ENCODE data around the gene RAP1GAP. TPM values are rescaled to one million over a fixed set of nuclear protein-coding genes. Genes with fewer than 3 reads are reported as not detected.

Gene RAP1GAP
- total RNA-seq, 1 experiment from 2014 or later, result 13.4 TPM

GRCh38 chr1:21633992-21634805 lies 35.0 kb downstream of the RAP1GAP start:
- Histone ChIP-seq H3K4me2 (ENCODE audit: low read length) (no peak overlapping the region), H3K4me3 (replicated peaks in 1 of 2; ENCODE audit: low read depth in 1 of 2, low read length in 2 of 2) (no peak overlapping the region), H3K36me3 (ENCODE audit: control insufficient read depth in 1 of 2, insufficient read depth in 2 of 2, low read length in 2 of 2) (no peaks in the 10 kb centered on the region), H3K9ac (ENCODE audit: low read length) (no peak overlapping the region), H3K9me2 (ENCODE audit: insufficient read depth) (no peaks in the 10 kb centered on the region), H3K27me3 (ENCODE audit: insufficient read depth, low read length) (no peaks in the 10 kb centered on the region), H2AFZ (ENCODE audit: low read depth, low read length, poor library complexity, severe bottlenecking) (no peak overlapping the region), H3K79me2 (ENCODE audit: insufficient read depth, low read length) (no peaks in the 10 kb centered on the region), H3K4me1 (ENCODE audit: control insufficient read depth in 1 of 2, insufficient read depth in 2 of 2, low read length in 2 of 2) (peaks cover 20 to 26% of the 10 kb centered on the region in 2 experiments), H4K20me1 (ENCODE audit: insufficient read depth) (no peaks in the 10 kb centered on the region), H3K27ac (ENCODE audit: low read depth, low read length) (no peak overlapping the region), H3K9me3 (ENCODE audit: control insufficient read depth in 1 of 2, insufficient read depth in 1 of 2, low read depth in 1 of 2, low read length in 2 of 2) (no peaks in the 10 kb centered on the region)
- RAD21 ChIA-PET (ENCODE audit: low non-redundant PET in 1 of 2, low total read pairs in 2 of 2, uncharacterized antibody in 2 of 2, unreplicated experiment in 2 of 2), result no interaction called here
- POLR2A ChIA-PET, result no interaction called here
- TF ChIP-seq JUND (IDR thresholded peaks at IDR 0.05) (no peak), EZH2phosphoT487 (IDR thresholded peaks at IDR 0.05; ENCODE audit: borderline replicate concordance) (no peak), YY1 (IDR thresholded peaks at IDR 0.05; ENCODE audit: extremely low read depth, insufficient replicate concordance, low read depth, low read length) (no peak), TCF7L2 (IDR thresholded peaks at IDR 0.05; ENCODE audit: borderline replicate concordance, extremely low read depth, insufficient read depth, insufficient read length) (no peak), FOSL1 (IDR thresholded peaks at IDR 0.05; ENCODE audit: low read depth) (no peak), RAD21 (IDR thresholded peaks at IDR 0.05; ENCODE audit: low read depth) (no peak), ZFX (IDR thresholded peaks at IDR 0.05) (no peak), SRF (IDR thresholded peaks at IDR 0.05; ENCODE audit: low read depth) (no peak), POLR2A (IDR thresholded peaks at IDR 0.05; ENCODE audit: borderline replicate concordance, extremely low read depth, insufficient read depth, insufficient read length) (no peak), ATF3 (IDR thresholded peaks at IDR 0.05) (no peak), CTCF (IDR thresholded peaks at IDR 0.05 in 2 of 3, conservative IDR thresholded peaks at IDR 0.05 in 1 of 3; ENCODE audit: borderline replicate concordance in 1 of 3, insufficient read depth in 1 of 3, low read depth in 2 of 3, low read length in 2 of 3) (no peak), EGR1 (IDR thresholded peaks at IDR 0.05; ENCODE audit: low read depth) (no peak), ZNF274 (IDR thresholded peaks at IDR 0.05; ENCODE audit: low read depth, low read length) (no peak), REST (IDR thresholded peaks at IDR 0.05; ENCODE audit: low read depth) (no peak), MAX (IDR thresholded peaks at IDR 0.05) (no peak), CEBPB (IDR thresholded peaks at IDR 0.05; ENCODE audit: low read depth) (no peak), SP1 (IDR thresholded peaks at IDR 0.05; ENCODE audit: low read depth) (no peak)
- ATAC-seq, result no peak
- CTCF ChIA-PET, result no interaction called here
- intact Hi-C loops (cut with micrococcal nuclease), result no loop called here
- DNase-seq (ENCODE audit: low read depth, low spot score), result no peak
- BruUV-seq (replicated peaks), result no TSS peak

All from HCT116 (cell line).